ENCODE data around the gene KDM4B.

- TF ChIP-seq CTCF (IDR thresholded peaks at IDR 0.05) (no peak), POLR2A (IDR thresholded peaks at IDR 0.05) (no peak)
These were observed 6.8 kb upstream of the KDM4B start for GRCh38 chr19:4962085-4962619.
